22Rv1 (cell line): ENCODE measurements around the gene MORN1.

Experiments
- H3K27ac ChIP-seq: fragments of 450-650 bp; 2 replicates; pipeline ENCODE4 v1.5.1; 2017
- CTCF ChIP-seq: fragments of 450-650 bp; IDR thresholded peaks from 2 replicates; pipeline ENCODE4 v1.5.1; 2017; ENCODE audit warnings: mild to moderate bottlenecking
- ZFX ChIP-seq: fragments of 450-650 bp; IDR thresholded peaks from 2 replicates; pipeline ENCODE4 v1.6.1; 2017; ENCODE audit warnings: antibody characterized with exemption, borderline replicate concordance

Gene MORN1

GRCh38 chr1:2415337-2415736 lies 24.0 kb upstream of the MORN1 start:
- 0 out of 2 replicates have a peak overlapping the region, but pooled peaks have one; percentile 17 for H3K27ac ChIP-seq
- TF ChIP-seq CTCF = no peak
- TF ChIP-seq ZFX = no peak

GRCh38 chr1:2414297-2414958 lies 23.1 kb upstream of the MORN1 start:
- H3K27ac ChIP-seq = peak overlapping the region; percentile 89
- TF ChIP-seq ZFX = no peak
- peak; percentile 95 for TF ChIP-seq CTCF

- TF ChIP-seq CTCF = no peak
- TF ChIP-seq ZFX = no peak
- peak overlapping the region; percentile 89 for H3K27ac ChIP-seq
Measured at GRCh38 chr1:2413495-2414296, 22.3 kb upstream of the MORN1 start.

GRCh38 chr1:2412773-2413494 lies 21.6 kb upstream of the MORN1 start:
- peak overlapping the region; percentile 89 for H3K27ac ChIP-seq
- TF ChIP-seq ZFX (no peak), CTCF (no peak)

- peak within 1 kb of the TSS; percentile 89 for H3K27ac ChIP-seq
- TF ChIP-seq ZFX (no peak), CTCF (no peak)
Measured at GRCh38 chr1:2412395-2412772, 21.0 kb upstream of the MORN1 start, which contains the start of gene PEX10. Gene PEX10 (minus strand): TSS chr1:2412564. CDS start chr1:2412502, 62 bp downstream.

GRCh38 chr1:2411801-2412394 lies 20.5 kb upstream of the MORN1 start:
- peak overlapping the region; percentile 89 for H3K27ac ChIP-seq
- no peak for TF ChIP-seq CTCF
- no peak for TF ChIP-seq ZFX
